HPDE6-E6E7 (cell line): ENCODE data around the gene UBA6.
"Not testable (repeated sequence)": the region's sequence is repeated elsewhere in the genome, so short reads cannot be mapped to it uniquely, and the experiment has no call there.

Source experiments
- DNase-seq: peaks from one replicate; pipeline ENCODE4 v3.0.0; 2011; ENCODE audit warnings: missing footprints; ENCODE audit errors: extremely low spot score

UBA6 gene

DNA sequence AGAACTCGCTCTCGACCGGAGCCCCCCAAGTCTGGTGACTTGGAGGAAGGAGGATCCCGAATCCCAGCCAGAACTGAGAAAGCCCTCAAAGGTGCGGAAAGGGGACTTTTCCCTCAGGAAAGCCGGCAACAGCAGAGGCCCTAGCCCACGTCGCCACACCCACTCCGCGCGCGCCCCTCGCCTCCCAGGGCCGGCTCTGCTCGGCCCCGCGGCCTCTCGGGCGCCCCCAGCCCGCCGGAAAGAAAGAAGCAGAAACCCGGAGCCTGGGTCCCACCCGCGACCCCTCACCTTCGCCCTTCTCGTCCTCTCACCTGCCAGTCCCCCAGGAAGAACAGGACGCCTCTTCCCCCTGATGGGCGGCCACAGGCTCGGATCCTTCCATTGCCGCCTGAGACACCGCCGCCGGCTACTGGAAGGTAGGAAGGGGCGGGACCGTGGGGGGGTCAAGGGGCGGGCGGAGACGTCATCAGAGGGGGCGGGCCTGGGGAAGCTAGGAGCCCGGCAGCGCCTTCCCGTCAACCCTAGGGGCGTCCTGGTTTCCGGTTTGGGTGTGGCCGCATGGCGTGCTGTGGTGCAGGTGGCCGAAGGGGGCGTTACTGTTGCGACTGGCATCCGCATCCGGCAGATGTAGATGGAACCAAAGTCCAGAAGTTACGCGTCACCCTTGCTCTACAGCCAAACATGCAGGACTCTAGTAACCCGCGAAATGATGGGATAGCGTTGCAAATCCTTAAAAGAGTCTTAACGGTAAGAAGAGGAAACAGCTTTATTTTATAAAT lies at the start of gene UBA6:
Gene UBA6 (minus strand): TSS at position 418 of the 779 bp plus-strand sequence. CDS start 36 bp downstream, at position 382.
- DNase-seq = peak; percentile 95

DNA sequence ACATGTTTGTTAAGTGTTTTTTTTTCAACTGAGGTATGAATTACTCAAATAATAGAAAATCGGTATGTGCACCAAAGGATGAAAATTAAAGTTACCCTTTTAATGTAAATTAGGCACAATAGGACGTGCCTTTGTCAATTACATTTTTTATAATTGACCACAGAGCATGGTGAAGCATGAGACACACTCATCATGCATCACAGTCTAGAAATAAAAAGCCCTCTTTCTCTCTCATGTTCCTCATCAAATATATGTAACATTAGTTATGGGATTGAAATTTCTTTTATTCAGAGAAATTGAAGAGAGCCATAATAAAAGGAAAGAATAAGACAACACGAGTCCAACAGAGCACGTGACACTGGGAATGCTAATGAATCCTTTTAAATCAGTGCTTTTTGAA lies 49.7 kb upstream of the UBA6 start:
- no peak for DNase-seq

DNA sequence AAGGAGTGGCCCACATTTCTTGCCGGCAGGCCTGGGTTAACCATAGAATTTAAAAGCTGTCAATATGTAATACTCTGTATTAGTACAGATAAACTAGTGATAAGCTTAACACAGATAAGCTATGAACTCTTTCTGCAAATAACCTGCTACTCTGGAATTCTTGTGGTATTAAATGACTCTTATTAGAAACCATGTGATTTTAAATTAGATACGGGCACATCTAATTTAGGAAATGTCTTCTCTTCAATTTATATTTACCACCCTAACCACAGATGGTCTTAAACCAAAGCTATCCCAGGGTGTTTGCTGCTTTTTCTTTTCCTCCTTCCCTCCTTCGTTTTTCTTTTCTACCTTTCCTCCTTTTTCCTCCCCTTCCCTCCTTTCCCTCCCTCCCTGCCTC lies 48.3 kb upstream of the UBA6 start:
- DNase-seq = no peak

DNA sequence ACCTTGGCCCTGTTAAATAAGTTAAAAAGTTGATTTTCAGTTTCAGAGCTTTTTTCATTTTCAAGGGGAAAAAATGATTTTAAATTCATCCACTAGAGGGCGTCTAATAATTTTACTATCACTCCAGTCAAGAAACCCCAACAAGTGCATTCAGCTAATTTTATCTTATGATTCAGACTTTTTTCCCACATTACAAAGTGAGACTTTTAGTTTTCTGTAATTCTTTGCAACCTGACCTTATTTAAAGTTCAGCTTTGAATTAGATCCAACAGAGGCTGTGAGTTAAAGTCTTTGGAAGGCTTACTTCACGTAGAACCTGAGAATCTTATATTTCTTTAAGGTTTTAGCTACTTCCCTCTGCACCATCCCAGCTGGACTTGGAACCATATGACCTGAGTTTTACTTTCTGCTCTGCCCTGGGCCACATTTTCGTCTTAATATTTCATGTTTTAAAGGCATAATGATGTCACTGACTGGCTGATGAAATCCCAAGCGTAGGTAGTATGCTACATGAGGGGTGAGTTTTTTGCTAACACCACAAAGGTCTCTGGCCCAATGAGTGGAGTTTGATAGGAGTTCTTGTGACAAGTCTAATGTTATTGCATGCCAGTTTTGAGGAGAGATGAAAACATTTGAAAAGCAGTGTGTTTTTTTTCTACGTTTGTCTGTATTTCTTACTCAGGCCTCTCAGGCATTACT lies 46.0 kb upstream of the UBA6 start:
- DNase-seq = no peak

DNA sequence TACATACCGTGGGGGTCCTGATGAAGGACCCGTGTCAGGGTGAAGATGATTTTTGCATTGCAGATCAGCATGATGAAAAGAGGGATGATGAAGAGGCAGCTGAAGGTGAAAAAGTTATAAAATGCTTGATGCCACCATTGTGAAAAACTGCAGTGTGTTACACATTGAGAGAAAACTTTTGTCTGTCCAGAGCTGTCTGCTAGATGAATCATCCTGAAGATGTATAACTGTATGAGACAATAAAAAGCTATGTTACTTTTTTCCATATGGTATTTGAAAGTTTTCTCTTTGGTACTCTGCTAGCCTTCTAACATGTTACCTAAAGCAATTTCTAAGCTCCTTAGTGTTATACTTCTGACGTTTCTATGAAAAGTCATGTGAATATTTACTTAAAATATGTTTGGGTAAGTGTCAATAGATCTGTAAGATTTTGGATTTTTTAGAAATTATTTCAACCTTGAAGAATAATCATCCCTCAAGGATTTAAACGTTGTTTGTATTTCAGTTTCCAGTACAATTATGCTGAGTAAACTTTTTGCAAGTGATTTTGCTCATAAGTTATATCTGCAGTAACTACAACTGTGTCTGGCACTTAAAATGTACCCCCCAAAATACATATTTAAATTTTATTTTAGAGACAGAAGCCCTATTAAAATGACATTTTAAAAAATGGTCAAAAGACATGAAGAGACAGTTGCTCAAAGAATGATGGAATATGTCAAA lies 43.8 kb upstream of the UBA6 start:
- no peak for DNase-seq

DNA sequence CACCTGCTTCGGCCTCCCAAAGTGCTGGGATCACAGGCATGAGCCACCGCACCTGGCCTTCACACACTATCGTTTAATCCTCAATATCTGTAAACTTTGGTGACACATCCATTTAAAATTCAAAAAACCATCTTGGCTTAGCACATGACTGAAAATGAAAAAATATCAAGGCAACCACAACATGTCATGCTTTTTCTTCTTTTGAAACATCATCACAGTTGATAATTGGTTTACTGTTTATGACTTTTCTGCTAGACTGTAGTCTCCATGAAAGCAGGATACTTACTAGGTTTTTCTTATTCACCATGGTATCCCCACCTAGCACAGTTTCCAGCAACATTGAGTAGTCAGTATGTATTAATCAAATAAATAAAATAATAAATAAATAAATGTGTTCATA lies 42.2 kb upstream of the UBA6 start:
- no peak for DNase-seq

DNA sequence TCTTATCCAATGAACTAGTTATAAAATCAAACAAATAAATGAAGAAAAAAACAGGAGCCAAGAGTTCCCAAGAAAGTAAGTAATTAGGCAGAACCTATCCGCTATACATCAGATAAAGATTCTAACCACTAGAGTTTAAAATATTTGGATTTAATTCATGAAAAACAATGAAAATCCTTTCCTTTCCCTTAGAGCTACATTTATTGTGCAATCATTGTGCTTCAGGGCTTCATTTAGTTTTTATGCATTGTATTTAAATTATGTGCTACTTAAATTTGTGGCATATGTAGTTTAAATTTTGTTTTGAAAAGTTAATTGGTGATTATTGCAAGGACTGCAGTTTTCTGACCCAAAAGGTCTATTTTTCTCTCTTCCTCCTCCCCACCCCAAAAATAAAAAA lies 35.3 kb upstream of the UBA6 start:
- DNase-seq = no peak

DNA sequence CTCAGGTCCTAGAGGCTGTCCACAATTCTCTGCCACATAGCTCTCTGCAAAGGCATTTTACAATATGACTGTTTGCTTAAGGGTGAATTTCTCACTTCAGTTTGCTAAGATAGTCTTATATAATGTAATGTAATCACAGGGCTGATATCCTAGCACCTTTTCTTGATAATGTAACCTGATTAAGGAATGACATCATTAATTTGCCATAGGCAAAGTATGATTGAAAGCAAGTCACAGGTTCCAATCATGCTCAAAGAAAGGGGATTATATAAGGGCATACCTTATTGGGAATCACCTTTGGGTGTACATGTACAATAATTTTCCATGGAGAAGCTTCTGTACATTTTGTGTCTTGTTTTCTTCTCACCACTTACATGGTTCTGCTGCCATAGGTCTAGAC lies 34.4 kb upstream of the UBA6 start:
- DNase-seq = no peak

DNA sequence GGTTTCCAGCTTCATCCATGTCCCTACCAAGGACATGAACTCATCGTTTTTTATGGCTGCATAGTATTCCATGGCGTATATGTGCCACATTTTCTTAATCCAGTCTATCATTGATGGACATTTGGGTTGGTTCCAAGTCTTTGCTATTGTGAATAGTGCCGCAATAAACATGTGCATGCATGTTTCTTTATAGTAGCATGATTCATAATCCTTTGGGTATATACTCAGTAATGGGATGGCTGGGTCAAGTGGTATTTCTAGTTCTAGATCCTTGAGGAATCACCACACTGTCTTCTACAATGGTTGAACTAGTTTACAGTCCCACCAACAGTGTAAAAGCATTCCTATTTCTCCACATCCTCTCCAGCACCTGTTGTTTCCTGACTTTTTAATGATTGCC lies 29.6 kb upstream of the UBA6 start:
- DNase-seq = not testable (repeated sequence)

DNA sequence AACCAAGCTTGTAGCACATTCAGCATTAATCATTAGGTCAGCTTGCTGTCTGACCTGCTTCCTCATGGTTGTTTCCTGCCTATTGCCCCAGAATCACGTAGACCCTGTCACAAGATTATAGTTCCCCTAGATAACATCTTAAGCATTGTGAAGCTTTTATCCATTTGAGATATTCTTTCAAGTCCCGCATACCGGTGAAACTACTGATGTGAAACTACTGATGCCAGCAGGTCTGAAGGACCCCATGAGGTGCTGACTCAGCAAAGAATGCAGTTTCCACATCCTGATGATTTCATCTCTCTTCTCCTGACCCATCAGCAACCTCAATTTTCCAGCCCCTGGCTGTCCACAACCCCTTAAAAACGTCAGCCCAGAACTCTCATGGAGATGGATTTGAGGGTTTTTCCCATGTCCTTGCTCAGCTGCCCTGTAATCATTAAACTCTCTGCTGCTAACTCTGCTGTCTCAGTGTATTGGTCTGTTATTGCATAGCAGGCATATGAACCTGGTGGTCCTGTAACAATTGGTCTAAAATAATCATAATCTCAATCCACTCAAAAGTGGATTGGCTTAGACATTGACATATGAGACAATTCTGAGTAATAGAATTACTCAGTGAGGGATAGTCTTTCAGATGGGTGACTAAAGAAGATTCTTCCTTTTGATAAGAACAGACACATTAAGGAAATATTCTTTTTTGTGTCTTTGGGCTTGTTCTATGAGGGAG lies 26.3 kb upstream of the UBA6 start:
- DNase-seq = no peak

DNA sequence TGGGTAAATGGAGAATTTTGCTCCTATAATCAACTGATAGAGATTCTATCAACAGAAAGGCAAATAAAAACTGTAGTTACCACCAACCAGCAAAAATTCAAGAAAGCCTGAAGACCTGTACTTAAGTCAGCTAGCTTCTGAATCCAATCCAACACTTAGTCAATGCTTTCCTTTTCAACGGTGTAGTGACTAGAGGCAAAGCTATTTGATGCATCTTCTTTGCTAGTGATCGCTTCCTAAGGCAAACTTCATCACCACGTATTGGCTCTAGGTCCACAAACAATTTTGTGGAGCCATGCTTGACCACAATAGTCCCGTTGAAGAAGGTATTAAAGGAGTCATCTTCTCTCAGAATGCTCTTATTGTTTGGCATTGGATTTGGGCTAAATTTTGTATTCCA lies 25.0 kb upstream of the UBA6 start:
- no peak for DNase-seq

DNA sequence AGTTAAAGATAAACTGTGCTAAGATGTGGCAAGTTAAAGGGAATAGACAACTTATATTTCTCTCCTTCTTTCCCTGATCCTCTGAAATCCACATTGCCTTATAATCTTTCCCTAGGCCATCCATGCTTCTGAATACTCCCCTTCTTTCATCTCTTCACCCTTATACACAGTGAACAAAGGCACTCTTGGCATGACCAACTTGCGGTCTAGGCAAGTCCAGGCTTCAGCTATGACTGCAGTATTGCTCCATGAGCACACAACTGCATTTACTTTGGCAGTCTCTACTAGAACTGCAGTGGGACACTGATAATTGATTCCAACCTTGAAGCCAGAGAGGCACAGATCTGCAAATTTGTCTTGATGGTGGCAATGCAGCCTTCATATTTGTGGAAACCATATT lies 24.2 kb upstream of the UBA6 start:
- no peak for DNase-seq

DNA sequence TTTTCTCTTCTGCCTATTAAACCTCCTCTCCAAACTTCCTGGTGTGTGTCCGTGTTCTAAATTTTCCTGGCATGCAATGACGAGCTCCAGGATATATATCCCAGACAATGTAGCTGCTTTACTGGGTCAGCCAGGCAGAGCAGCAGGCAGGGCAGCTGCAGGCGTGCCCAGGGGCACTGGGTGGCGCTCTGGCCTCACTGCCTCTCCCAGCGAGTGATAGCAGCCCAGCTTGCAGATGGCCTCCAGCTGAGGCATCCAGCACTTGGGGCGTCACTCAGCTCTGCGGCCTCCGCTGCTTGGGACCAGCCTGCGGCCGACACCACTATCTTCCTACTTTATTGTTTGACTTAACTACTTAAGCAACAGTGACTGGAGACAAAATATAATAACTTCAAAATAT lies 23.0 kb upstream of the UBA6 start:
- DNase-seq = no peak

DNA sequence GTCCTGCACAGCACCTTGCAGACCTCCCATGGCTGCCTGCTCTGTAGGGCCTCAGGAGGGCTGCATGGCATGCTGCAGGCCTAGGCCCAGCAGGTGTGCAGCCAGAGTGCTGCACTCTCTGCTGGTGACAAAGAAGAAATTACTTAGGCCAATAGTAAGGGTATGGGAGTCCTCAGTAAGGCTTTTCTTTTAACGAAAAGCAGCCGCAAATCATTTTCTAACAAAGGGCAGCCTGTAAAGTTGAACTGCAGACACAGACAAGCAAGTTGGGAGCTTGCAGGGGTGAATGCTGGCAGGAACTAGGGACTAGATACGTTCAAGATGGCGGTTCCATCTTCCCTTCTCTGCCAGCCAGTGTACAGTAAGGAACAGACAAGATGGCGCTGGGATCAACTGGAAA lies 22.4 kb upstream of the UBA6 start:
- no peak for DNase-seq

DNA sequence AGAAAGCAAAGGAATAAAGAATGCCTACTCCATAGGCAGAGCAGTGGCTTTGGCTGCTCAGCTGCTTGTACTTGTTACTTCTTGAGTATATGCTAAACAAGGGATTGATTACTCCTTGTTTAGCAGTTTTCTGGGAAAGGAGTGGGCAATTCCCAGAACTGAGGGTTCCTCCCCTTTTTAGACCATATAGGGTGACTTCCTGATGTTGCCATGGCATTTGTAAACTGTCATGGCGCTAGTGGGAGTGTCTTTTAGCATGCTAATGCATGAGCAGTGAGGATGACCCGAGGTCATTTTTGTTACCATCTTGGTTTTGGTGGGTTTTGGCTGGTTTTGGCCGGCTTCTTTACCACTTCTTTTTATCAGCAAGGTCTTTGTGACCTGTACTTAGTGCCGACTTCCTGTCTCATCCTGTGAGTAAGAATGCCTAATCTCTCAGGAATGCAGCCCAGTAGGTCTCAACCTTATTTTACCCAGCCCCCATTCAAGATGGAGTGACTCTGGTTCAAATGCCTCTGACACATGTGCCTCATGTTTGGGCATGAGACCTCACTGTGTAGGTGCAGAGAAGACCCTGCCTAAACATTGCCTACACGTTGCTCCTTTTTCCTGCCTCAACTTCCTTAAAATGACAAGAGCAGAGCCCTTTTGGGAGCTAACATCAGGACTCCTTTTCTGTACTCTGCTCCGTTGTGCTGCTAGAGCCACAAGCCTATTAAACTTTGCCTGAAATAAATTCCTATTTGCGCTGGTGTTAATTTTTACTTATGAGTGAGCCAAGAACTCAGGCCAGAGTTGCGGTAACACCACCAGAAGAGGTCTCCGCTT lies 21.0 kb upstream of the UBA6 start:
- no peak for DNase-seq

DNA sequence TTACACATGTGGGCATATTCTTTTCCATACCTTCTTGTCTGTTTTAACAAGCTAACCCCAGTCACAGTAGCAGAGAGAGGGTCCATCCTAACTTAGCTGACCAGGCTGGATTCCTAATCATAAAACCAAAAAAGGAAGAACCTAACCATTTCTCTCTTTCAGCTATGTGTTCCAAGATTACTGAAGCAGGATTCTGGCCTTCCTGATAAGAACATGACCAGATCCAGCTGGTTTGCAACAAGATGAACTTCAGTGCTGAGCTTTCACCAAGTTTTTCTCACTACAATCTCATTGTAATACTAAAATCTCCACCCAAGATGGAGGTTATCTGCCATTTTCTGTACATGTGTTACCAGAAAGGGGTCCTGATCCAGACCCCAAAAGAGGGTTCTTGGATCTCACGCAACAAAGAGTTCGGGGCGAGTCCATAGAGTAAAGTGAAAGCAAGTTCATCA lies 20.4 kb upstream of the UBA6 start:
- DNase-seq = no peak

DNA sequence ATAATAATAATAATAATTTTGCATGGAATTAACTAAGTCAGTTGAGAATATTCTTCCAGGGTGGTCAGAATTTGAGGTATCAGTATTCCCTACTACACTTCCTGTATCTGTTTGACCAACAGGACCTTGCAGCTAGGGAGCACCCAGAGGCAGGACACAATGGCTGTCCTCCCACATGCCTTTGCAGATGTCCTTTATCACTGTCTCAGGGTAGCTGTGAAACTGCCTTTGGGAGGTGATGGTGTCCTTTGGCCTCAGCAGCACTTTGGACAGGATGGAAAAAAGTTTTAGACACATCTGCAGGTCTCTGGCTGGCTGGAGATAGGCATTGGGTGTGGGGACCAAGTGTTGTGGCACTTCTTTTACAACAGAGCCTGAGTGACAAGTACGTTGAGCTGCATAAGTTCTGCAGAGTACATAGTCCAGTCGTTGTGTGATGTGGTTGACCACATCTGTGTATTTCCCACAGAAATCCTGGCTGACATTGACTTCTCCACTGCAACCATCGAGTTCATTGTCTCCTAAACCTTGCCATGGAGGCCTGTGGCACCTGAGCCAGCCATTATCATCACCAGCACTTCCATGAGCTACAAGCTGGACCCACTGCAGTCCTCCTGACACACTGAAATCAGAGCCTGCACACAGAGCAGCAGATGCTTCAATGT lies 19.1 kb upstream of the UBA6 start:
- DNase-seq = no peak

DNA sequence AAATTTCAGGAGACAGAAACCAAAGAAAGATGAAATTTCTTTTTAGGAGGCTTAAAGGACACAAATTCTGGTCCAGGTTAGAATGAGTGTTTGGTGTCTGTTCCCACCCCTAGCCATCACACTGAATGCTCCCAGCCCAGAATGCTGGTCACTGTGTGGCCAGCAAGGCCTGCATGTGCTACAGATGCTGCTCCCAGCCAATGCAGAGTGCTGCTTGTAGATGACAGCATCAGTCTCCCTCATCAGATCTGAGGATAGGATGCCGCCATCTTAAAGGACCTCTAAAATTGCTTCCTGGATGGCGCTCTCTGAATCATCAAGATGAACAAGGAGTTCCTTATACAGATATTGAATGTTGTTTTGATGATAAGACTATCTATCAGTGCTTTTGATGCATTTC lies 17.9 kb upstream of the UBA6 start:
- DNase-seq = no peak

DNA sequence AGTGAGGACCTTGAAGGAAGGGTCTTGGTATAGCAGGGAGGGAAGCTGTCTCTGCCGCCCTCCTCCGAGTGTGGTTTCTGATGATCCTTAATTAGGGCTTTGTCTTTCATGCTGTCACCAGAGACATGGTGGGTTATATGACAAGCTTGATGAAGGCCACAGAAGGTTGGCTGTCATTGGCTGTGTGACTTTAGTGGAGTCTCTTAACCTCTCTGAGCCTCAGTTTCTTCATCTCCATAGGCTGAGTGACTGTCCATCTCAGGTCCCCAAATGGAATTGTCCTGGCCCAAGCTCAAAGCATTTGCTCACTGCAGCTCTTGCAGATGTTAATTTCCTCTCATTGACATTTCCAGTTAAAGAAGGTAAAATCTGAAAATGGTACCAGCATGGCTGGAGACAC lies 16.6 kb upstream of the UBA6 start:
- no peak for DNase-seq

DNA sequence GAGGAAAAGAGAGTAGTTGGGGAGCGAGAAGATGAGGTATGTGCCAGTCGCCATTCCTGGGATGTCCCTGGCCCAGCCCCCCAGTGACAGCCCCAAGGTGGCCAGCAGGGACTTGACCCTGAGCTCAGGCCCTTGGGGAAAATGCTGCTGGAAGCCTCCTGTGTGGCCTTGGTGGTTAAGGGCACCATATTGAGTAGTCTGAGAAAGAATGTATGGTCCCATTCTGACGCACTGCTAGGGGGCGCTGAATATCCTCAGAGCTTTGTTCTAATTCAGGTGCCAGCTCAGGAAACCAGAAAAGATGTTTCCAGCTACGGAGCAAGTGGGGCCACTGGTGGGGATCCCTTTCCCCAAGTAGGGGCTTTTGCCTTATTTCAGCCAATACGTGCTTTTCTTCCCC lies 14.0 kb upstream of the UBA6 start:
- no peak for DNase-seq

DNA sequence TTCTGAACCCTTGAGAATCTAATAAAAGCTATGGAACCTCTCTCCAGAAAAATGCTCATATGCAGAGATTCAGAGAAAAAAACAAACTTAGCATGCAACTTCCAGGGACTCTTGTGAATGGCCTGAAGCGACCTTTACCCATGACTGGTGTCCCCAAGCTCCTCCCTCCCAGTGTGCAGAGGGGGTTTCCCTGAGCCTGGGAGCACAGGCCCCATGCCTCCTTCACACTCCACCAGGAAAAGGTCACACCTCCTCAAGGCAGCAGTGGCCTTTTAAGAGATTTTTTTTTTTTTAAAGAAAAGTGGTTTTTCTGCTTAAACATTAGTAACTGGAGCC lies 13.3 kb upstream of the UBA6 start:
- no peak for DNase-seq
